Anterior cingulate cortex (tissue), 58 donors: ENCODE measurements around the gene DPCD.
"Not testable (repeated sequence)": the region's sequence is repeated elsewhere in the genome, so short reads cannot be mapped to it uniquely, and the experiment has no call there.

Experiments used
- DNase-seq, 58 donors: peaks; one replicate each; lab custom pipeline; 2025; lab: John Stamatoyannopoulos, UW

DPCD gene

DNA sequence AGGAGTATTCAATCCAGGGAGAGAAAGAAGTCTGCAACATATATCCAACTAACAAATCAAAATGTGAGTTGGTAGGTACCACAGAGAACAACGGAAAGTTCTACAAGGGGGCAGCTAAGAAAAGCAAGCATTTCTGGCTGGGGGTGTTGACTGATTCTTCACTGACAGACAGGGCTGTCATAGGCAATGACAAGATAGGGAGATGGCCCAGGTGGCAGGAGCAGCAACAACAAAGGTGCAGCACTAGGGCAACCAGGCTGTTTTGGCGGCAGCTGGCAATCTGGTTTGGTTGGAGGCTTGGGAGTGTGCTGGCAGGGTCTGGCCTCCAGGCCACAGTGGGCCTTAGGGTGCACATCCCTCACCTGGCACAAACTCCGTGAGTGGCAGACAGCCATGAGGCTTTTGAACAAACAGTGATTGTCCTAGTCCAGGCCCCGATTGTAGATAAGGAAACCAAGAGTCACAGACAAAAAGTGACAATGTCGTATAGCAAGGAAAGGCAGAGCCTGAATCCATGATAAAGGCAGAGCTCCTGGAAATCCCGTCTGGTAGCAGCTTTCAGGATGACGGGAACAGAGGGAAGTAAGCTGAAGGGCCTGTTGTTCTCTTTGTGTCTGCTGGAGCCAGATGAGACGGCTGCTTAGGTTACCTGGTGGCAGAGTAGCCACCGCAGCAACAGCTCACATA lies 28.4 kb downstream of the DPCD start:
- no peak for DNase-seq

DNA sequence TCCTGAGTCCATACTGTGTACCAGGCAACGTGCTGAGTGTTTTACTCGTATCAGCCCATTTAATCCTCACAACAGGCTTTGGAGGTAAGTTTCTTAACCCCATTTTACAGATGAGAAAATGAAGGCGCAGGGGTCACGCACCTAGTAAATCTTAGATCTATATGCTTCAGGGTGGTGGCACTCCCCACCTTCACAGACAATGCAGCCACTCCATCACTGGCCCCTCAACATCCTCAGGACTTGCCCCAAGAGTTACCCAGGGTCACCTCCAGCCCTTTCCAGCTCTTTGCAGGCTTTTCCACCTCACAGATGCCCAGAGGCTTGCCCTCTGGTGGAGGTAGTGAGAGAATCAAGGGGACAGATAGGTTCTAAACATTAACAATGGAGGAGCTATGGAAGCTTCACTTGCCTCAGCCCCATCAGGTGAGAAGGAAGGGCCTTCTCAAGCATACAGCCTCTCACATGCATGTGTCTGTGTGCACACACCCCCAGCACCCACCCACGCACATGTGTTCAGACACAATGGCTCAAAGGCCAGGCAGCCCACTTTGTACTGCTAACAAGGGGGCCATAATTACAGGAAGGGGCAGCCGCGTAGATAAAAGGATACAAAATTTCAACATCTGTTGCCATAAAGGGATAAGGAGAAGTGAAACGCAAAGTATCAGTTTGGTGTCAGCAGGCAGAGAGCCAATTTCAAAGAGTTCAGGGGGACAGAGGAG lies 29.1 kb downstream of the DPCD start:
- no peak for DNase-seq

DNA sequence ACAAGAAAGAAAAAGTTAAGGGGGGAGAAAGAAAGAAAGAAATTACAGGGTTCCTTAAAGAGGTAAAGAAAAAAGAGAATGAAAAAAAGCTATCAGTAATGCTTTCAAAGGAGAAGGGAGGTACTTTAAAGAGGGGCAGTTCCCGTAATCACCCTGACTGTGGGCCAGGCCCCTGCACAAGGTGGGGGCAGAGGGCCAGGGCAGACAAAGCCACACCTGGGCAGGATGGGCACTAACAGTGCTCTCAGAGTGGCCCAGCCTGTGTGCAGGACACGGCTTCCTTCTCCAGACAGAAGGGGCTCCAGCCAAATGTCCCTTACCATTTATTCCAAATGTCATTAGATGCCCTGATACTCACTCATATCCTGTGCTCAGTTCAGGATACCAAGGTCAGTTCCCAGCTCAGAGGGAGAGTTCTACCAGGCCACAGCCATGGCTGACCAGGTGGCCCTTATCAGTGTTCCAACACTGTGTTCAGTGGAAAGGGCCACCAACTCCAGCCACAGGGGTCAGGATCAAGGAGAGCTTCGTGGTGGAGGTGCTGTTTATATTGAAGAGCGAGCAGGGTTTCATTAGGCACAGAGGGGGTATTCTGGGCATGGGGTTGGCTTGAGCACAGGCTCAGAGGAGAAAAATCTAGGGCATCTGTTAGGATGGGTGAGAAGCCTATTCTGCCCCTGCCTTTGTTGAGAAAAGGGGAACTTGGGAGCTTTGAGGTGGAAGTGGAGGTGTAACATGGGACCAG lies 29.9 kb downstream of the DPCD start:
- DNase-seq = no peak

DNA sequence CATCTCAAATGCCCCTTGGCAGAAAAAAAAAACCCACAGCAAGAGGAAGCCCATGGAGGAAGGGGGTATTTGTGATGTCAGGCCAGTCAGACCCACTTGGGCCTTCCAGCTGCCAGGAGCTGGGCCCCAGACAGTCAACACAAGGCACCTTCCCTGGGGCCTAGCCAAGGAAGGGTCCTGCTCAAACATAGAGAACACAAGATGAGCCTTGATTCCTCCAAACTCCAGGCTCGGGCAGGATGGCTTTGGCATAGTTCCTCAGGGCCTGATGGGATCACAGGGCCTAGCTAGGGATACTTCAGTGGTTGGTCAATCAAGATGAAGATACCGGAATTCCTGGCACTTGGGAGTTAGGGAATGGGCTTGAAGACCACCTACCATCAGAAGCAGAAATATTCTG lies 30.8 kb downstream of the DPCD start:
- DNase-seq = no peak

DNA sequence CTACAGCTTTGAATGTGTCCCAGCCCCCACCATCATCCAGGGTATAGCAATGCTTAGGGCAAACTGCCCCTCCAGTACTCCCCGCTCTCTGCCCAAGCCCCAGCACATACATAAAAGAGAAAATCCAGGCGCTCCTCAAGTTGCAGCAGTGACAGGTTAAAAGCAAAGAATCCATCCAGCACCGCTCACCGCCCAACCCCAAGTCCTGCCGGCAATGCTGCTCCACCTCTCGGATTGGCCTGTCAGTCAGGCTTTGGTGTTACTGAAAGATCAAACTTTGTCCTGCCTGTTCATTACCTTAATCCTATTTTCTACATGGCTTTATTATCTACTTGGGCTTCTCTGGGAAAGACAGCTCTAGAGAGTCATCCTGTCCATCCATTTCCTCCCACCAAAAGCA lies 31.9 kb downstream of the DPCD start:
- no peak for DNase-seq

DNA sequence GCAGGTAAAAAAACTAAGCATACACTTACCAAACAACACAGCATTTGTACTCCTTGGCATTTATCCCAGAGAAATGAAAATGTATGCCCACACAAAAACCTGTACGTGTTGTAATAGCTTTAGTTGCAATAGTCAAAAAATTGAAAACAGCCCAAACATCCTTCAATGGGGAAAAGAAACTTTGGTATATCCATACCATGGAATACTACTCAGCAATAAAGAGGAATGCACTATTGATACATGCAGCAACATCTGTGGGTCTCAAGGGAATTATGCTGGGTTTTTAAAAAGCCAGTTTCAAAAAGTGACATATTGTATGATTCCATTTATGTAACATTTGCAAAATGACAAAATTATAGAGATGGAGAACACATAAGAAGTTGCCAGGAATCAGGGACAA lies 35.4 kb downstream of the DPCD start:
- DNase-seq = no peak

DNA sequence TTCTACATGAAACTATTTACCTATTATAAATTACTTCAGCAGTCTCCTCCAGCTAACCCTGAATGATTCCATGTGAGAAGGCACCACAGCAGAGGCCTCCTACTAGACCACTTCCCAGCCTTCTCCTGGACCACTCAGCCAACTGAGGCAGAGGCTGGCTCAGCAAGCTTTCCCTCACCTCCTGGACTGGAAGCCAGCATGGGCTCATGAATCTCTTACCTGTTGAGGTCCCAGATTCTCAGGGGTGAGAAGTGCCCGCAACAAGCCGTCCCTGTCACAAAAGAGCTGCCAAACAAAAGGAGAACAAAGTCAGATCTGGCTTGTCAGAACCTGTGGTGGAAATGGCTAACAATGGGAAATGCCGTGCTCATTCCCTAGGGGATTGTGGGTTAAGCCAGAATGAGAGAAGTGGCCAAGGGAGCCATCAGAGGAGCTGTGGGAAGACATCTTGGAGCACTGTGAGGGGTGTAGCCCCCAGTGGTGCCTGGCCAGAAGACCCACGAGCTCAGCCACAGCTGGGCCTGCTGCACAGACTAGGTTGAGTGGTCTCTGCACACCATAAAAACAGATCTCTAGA lies 36.5 kb downstream of the DPCD start:
- DNase-seq = no peak

DNA sequence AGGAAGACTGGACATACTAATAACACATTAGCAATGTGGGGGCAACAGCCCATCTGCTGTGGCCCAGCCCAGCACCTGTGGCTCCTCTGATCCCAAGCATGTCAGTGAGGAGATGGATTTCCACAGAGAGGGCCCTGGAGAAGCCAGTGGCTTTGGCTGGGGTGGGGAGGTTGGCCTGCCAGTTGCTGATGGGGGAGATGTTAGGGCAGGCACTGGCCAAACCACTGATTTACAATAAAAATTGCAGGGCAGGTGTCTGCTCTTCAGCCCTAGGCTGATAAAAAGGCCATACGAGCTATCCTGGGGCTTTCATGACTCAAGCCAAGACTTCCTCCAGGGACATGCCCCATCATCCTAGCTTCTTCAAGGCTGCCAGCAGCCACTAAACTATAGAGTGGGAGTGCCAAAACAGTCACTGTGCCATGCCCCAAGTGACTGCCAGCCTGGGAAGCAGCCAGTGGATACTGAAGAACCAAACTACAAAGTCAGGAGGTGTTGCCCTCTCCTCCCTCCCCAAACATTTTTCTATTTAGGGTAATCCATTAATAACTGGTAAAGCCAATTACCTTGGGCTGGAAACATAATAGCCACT lies 37.8 kb downstream of the DPCD start:
- DNase-seq = no peak

DNA sequence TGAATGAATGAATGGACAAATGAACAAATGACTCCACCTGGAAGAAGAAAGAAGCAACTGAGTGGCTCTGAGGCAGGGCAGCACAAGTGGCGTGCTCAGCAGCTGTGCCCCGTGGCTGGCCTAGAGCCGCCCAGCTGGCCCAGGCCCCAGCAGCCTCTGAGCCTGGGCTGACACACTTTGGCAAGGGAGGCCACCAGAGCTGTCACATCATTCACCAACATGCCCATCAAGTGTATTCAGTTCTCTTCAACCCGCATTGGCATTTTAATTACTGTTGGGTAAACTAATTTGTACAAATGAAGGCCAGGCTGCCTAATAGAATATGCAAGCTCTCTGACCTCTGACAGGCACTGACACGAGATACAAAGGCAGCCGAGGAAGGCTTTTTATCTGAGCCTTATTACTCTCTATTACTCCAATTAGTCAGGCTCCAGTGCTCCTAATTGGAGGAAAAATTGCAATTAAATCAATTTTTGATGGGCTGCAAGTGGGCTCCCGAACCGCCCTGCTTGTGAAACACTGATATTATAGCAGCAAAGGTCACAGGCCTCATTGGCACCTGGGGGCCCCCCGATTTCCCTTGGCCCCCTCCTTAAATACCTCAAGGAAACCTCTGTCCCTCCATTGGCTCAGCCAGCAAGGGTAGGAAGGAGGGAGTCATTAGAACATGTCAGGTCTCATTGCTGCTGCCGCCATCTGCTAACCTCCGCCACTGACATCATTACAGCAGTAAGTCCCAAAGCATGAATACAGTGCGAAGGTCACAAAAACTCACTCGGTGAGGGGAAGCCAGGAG lies 41.9 kb downstream of the DPCD start:
- DNase-seq = peak in 40 of 58 donors; percentile 5 to 71 (median 44)

DNA sequence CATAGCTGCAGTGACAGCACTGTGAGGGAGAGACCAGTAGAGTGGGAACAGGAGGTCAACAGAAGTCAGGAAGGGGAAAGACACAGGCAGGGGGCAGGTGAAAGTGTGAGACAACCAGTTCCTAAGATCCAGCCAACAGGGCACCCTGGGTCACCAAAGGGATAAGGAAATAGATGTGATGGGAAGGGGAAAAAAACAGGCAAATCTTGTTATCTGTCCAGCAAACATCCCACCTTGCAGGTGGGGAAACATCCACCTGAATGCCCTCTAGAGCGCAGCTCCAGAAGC lies 42.5 kb downstream of the DPCD start:
- no peak for DNase-seq

DNA sequence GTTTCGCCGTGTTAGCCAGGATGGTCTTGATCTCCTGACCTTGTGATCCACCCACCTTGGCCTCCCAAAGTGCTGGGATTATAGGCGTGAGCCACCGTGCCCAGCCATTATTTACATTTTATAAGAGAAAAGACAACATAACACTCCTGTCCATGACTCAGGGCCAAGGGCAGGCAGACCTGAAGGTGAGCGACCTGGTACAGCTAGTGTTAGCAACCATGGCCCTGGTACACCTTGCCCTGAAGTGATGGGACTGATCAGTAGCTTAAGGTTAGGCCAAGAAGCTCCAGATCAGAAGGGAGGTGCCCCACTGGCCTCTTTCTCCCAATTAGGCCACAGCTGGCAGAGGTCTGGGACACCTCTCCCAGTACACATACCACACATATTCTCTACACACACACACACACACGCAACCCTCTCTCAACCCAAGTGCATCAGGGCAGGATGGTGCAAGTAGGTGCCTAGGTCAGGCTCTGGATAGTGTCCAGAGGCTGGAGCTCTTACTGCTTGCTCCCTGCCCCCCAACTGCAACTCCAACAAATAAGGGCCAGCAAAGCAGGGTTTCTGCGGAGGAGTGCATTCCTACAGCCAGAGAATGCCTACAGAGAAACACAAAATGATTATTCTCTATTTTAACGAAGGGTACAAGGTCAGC lies 43.8 kb downstream of the DPCD start:
- DNase-seq = no peak

DNA sequence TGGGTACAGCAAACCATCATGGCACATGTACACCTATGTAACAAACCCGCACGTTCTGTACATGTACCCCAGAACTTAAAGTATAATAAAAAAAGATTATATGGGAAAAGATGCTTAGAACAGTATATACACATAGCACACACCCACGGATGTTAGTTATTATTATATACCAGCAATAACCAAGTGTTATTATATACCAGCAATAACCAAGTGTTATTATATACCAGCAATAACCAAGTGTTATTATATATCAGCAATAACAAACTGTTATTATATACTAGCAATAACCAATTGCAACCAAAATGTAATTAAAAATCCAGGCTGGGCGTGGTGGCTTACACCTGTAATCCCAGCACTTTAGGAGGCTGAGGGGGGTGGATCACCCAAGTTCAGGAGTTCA lies 45.4 kb downstream of the DPCD start:
- DNase-seq = not testable (repeated sequence)

DNA sequence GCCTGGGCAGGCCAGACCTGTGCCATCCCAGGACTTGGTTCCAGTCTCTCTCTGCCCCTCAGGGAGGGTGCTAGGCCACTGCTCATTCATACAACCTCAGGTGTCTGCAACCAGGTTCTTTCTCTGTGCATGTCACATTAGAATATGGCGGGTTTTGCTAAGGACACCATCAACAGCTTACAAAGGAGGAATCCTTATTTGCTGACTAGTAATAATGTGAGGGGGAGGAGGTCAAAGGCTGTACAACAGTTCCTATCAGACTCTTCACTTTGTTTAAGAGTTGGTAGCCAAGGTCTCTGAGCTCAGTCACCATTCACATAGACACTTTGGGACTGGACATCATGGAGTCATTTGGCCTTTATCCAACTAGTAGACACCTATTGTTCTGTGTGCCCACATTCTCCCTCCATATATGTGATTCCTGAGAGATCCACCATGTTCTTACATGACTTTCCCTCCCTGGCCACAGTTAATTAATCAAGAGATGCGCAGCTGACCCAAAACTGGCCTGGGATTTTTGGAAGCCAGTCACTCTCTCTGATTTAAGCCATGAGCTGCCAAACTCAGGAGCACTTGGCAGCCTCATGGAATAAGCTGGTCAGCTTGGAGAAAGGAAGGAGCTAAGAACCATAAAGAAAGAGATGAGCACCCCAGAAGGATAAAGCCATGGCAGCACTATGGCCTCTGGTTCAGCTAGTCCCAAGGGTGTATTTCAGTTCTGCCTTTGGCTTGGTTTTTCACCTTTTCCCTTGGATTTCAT lies 51.2 kb downstream of the DPCD start:
- DNase-seq = no peak

DNA sequence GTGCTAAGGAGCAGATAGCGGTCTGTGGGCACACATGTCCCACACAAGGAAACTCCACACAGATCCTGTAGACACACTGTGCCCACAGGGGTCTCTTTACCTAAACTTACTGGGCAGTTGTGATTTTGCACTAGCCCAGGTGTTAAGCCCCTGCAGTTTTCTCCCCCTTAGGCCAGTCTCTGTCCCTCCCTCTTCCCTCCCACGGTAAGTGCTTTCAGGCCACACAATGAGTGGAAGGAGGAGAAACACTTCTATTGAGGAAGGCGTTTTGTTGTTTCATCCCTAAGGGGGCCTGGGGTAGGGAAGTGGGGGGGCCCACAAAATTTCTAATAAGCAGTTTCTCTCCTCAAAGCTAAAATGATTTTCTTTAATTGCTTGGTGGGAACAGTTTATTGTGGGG lies 55.4 kb downstream of the DPCD start:
- DNase-seq = no peak

DNA sequence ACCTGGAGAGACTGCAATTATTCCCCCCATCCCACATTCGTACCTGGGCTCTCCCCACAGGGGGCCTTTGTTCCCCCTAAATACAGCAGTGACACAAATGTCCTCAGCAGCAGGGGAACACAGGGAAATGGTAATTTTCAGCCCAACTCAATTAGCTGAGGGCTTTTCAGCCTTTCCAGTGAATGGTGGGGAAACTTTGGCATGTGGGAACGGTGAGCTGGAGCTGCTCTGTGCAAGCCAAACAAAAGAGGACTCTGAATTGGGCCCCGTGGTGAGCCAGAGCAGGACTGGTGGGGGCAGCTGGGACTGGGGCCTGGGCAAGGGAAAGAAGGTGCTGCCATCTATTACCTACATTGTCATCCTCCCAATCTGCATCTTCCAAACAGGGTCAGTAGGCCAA lies 55.9 kb downstream of the DPCD start:
- DNase-seq = peak in 40 of 58 donors; percentile 3 to 77 (median 26)

DNA sequence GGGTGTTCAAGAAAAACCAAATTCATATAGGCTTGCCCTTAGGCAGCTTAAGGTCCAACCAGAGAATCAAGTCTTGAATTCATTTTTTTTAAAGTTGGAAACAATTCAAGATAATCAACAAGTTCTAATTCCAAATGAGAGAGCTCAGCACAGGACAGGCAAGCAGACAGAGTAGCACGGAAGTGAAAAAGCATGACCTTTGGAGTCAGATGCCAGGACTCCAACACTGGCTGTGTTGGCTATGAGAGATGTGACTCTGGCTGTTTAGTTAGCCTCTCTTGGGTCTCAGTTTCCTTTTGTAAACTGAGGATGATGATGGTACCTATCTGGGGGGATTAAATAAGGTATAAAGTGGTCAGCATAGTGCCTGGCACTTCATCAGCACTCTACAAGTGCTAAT lies 57.5 kb downstream of the DPCD start:
- DNase-seq = no peak

DNA sequence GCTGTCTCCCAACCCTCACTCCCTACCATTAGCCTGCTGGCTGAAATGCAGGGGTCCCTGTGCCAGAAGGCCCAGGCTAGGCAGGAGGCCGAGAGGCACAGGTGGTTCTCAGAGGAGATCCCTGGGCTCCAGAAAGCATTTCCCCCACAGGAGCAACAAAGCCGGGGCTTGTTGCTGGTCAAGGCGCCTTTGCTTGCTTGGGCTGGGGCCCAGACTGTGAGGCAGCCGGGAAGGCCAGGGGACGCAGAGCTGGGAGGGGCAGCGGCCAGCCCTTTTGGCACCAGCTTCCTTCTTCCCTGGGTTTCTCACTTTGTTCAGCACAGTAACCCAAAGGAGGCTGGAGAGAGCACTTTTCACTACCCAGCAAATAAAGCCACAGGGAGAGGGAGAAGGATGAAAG lies 58.2 kb downstream of the DPCD start:
- peak in 53 of 58 donors; percentile 7 to 88 (median 64) for DNase-seq

DNA sequence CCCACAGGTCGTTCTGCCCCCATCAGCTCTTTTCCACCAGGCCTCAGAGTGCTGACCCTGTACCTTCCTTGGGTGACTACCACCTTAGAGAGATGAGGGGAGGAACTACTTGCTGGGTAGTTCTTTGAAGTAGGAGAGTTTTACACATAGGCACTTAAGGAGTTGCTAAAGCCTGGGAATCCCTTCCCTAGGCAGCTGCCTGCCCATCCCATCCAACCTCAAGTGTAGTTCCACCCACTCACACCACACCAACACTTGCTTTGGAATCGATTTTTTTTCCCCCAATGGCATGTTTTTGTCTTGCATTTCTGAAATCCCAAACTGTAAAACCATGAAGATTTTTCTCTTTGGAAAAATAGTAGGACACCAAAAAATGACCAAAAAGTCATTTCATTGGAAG lies 59.1 kb downstream of the DPCD start:
- no peak for DNase-seq

DNA sequence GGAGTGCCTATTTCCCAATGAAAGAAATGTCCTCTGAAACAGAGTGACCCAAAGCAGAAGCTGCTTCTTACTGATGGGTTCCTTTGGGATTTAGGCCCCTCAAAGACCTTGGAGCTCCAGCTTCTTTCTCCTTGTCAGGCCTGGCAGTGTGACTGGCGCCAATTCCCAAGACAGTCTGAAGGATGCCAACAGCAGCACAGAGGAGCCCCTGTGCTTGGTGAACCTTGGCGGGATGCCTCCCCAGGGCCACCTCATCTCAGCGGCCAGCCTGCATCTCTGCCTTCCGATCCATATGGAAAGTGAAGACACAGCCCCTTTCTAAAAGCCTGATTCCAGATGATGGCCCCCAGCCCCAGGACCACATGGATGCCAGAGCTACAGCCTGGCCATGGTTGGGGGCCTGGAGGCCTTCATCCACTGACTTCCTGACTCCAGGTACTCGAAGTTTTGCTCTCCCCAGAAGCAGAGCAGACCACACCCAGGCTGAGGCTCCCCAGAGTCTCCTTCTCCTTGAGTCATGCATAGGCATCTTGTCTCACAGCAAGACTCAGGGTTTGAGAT lies 61.5 kb downstream of the DPCD start:
- DNase-seq = peak in 16 of 58 donors; percentile 3 to 36 (median 14)
